GM18498 (cell line): Measurements from ENCODE around the gene NDEL1.

Experiments
- ATAC-seq: cut with Tn5 transposase; IDR thresholded peaks from one replicate; pipeline ENCODE4 v1.9.1; 2021; ENCODE audit warnings: mild to moderate bottlenecking, moderate library complexity; ENCODE audit not compliant: unreplicated experiment

Gene NDEL1

DNA sequence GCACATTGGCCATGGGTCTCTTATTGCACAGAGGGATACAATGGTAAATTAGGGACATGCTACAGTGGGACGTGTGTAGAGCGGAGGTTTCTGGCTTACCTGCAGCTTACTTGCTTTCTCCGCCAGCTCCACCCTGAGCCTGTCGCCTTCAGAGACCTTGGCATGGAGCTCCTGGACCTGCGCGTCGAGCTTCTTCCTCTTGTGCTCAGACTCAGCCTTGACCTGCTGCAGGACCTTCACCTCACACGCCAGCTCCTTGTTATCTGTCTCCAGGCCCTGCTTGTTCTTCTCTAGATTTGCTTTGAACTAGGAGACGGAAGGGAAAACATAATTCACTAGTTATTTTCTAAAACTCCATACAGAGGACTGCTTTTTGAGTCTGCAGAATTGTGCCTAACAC lies 63.5 kb downstream of the NDEL1 start:
- no peak for ATAC-seq

DNA sequence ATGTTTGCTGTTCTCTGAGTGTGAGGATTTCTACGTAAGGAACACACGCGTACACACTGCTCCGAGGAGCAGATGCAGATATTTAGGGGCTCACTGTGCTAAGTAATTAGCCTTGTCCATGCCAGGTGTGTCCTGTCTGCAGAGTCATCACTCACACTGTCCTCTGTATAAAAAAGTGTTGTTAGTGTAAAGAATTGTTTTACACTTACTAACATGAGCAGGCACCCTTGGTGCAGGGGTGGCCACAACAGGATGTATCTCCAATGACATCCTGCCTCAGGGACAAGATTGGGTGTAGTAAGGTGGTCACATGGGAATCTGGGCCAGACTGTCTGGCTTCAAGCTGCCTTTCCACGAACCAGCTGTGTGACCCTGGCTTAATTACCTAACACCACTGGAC lies 63.9 kb downstream of the NDEL1 start:
- no peak for ATAC-seq

DNA sequence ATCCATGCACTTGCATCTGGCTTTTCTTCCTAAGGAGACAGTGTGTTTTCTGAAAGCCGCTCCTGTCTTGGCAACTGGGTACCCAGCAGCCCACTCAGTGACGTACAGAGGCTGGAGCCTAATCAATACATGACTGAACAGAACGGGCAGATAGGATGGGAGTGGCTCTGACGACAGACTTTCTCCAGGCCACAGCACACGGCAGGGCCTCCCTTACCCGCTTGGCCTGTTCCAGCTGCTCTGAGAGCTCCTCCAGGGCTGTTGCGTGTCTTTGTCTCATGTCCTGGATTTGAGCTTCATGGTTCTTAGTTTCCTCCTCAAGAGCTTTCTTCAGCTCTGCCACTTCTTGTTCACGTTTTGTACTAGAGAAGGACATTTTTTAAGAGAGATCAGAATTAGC lies 64.9 kb downstream of the NDEL1 start:
- ATAC-seq, result no peak

DNA sequence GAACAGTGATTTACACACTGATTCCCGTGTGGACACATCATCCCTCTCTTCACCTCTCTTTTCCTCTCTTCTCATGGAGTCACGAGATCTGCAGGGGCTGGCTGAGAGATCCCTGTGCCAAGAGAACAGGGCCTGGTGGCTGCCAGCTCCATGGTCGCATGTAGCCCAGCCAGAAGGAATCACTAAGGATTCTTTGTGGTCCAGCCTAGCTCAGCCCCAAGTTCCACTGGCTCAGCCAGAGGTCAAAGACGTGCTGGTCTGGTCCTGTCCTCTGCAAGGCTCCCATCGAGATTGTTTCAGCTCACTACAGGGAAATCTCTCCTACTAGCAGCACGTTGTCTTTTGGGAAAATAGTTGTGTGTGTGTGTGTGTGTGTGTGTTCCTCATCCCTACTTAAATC lies 66.4 kb downstream of the NDEL1 start:
- ATAC-seq, result no peak

DNA sequence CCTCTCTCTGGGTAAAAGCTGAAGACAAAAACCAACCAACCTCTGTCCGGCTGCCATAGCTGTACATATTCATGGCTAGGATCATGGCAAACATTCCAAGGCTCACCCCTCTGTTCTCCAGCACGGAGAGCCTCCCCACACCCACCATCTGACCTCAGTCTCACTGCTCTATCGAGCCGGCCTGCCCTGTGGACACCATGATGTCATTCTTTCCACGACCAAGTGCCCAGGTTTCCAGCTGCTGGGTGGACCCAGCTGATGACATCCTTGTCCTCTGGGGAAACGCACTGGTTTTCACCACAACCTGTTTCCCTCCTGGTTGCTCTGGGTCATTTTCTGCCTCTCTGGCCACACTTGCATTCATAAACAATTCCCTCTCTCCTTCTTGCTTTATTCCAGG lies 67.7 kb downstream of the NDEL1 start:
- no peak for ATAC-seq

DNA sequence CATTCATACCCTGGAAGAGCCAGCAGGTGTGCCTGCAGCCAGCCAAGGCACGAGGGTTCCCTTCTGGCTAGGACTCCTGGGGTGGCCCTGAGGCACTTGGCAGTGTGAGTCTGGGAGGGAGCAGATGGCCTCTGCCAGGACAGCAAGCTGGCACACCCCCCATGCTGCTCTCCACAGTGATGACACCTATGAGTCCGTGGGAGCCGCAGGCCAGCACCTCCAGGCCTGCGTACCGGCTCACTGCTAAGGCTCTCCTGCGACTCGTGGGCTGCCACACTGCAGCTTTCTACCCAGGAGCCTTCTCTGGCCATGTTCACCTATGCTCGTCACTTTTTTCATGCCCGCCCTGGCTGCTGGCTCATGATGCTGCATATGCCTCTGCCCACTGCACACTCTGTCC lies 68.1 kb downstream of the NDEL1 start:
- no peak for ATAC-seq

DNA sequence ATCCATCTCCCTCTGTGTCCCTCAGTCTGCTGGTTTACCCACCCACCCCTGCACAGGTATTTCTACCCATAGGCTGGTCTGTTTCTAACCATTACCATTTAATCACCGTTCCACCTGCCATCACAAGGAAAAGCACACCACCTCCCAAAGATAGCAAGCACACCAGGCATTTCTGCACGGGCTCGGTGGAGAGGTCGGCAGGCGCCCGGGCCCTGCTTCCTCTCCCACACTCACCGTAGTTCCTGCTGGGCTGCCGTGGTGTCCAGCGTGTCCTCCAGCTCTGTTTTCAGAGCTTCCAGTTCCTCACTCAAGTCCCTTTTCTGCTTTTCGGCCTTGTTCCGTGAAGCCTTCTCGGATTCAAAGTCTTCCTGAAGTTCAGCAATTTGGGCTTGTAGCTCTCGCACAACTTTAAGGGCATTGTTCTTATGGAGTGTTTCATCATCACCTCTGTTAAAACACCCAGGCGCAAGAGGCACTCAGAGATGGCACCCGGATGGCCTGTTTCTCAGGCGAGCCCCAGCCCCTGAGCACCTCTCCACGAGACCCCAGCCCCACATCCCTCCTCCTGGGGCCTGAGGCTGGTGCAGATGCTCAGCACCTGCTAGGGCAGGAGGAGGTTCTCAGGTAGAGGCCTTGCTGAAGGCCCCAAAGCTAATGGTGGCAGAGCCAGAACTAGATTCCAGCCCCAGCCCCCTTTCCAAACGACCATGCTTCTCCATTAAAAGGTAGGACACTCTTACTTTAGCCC lies 69.0 kb downstream of the NDEL1 start:
- ATAC-seq, result no peak

DNA sequence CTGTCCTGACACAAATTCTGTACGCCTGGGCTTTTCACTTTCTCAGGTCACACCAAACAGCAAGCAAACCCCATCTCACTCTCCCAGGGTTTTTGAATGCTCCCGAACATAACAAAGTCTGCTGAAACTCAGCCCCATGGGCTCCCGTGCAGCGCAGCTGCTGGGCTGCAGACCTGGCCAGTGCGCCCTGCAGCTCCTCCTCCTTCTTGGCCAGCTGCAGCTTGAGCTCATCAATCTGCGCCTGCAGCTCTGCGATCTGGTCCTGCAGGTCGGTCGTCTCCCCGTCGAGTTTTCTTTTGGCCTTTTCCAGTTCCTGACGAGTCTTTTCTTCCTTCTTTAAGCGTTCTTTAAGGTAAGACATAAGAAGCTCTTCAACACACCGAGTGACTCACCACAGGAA lies 70.5 kb downstream of the NDEL1 start:
- no peak for ATAC-seq

DNA sequence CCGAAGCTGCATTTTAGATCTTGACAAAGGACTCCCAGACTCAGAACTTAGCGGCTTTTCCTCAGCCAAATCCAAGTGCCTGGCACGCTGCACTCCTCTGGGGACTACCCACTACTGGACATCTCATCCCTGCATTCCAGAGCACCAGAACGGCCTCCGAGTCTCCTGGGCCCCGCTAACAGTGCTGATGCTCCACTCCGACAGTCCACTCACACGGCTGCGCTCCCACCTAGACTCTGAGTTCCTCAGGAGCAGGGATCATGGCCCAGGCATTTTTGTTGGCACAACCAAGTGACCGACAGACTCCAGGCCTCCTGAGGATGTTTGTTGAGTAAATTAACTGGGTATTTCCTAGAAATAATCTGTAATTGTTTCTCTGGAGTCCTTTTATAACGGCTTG lies 79.1 kb downstream of the NDEL1 start:
- no peak for ATAC-seq
